Suppressor macrophage (primary cell): ENCODE results near the gene EBF3.

Source experiments
- DNase-seq, 4 experiments: peaks; one replicate each; pipeline ENCODE4 v3.0.0-alpha.2; 2020 to 2022

The EBF3 gene

GRCh38 chr10:129887986-129888783 lies 75.9 kb downstream of the EBF3 start:
- DNase-seq: no peak

- DNase-seq: no peak
Measured at GRCh38 chr10:129887381-129887905, 76.6 kb downstream of the EBF3 start.

GRCh38 chr10:129886263-129886662 lies 77.8 kb downstream of the EBF3 start:
- DNase-seq: no peak

GRCh38 chr10:129885526-129885925 lies 78.5 kb downstream of the EBF3 start:
- no peak for DNase-seq

GRCh38 chr10:129884398-129885078 lies 79.5 kb downstream of the EBF3 start:
- DNase-seq: no peak

- no peak for DNase-seq
Measured at GRCh38 chr10:129883626-129884397, 80.3 kb downstream of the EBF3 start.

GRCh38 chr10:129883029-129883428 lies 81.0 kb downstream of the EBF3 start:
- DNase-seq: no peak

- DNase-seq: no peak
Measured at GRCh38 chr10:129882291-129883010, 81.6 kb downstream of the EBF3 start.

GRCh38 chr10:129881641-129882040 lies 82.4 kb downstream of the EBF3 start:
- peak in 1 of 4 experiments; percentile 6 for DNase-seq

- DNase-seq: no peak
Measured at GRCh38 chr10:129880191-129880870, 83.7 kb downstream of the EBF3 start.

GRCh38 chr10:129879655-129880054 lies 84.4 kb downstream of the EBF3 start:
- DNase-seq: no peak

- DNase-seq: no peak
Measured at GRCh38 chr10:129878835-129879234, 85.2 kb downstream of the EBF3 start.

GRCh38 chr10:129877773-129878371 lies 86.2 kb downstream of the EBF3 start:
- DNase-seq: peak; percentile 41 to 64 (median 54)

GRCh38 chr10:129876838-129877237 lies 87.2 kb downstream of the EBF3 start:
- no peak for DNase-seq

- no peak for DNase-seq
Measured at GRCh38 chr10:129875993-129876726, 87.9 kb downstream of the EBF3 start.

GRCh38 chr10:129873351-129873750 lies 90.7 kb downstream of the EBF3 start:
- no peak for DNase-seq

- no peak for DNase-seq
Measured at GRCh38 chr10:129871966-129872365, 92.1 kb downstream of the EBF3 start.

GRCh38 chr10:129870961-129871621 lies 93.0 kb downstream of the EBF3 start:
- peak; percentile 5 to 29 (median 16) for DNase-seq

GRCh38 chr10:129870474-129870757 lies 93.7 kb downstream of the EBF3 start:
- DNase-seq: no peak
